ENCODE measurements around the gene ZNF639. TPM values are rescaled to one million over a fixed set of nuclear protein-coding genes. Genes with fewer than 3 reads are reported as not detected.

The ZNF639 gene
- total and polyA plus RNA-seq, 2 experiments from 2014 or later, result 33.6 to 62.8 TPM

DNA sequence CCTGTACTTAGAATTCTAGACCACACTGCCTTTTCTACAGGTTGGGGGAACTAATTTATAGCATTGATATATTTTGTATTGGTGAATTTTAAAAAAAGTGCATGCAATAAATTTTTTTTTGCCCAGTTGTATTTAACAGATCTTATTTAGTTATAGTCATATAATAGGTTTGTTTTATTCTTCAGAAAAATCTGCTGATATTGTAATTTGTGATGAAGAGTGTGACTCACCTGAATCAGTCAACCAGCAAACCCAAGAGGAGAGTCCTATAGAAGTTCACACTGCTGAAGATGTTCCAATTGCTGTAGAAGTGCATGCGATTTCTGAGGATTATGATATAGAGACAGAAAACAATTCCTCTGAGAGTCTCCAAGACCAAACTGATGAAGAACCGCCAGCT is 10.3 kb downstream of the ZNF639 start:
- H3K9me2 ChIP-seq (ENCODE audit: insufficient read depth), result no peaks in the 10 kb centered on the region
- H3K4me2 ChIP-seq, result no peak overlapping the region
- H3K4me1 ChIP-seq (ENCODE audit: insufficient read depth), result no peaks in the 10 kb centered on the region
- H3K79me2 ChIP-seq (replicated peaks; ENCODE audit: insufficient read depth), result 0 out of 2 replicates have a peak, but pooled peaks cover 9% of the 10 kb centered on the region
- Mint-ChIP-seq H3K9me3 (no peaks in the 10 kb centered on the region), H3K36me3 (ENCODE audit: low read depth) (peaks cover 85% of the 10 kb centered on the region), H3K4me1 (no peaks in the 10 kb centered on the region), H3K4me3 (no peak overlapping the region), H3K27ac (no peak overlapping the region), H3K27me3 (ENCODE audit: insufficient read depth, low read depth, poor library complexity) (no peaks in the 10 kb centered on the region)
- H2AFZ ChIP-seq, result no peak overlapping the region
- no peaks in the 10 kb centered on the region for H3K27me3 ChIP-seq (ENCODE audit: insufficient read depth)
- H3K4me3 ChIP-seq, result no peak overlapping the region
- no peaks in the 10 kb centered on the region for H3F3A ChIP-seq (replicated peaks; ENCODE audit: low read depth)
- H3K36me3 ChIP-seq (ENCODE audit: insufficient read depth), result peaks cover 57% of the 10 kb centered on the region
- peaks cover 18% of the 10 kb centered on the region for H4K20me1 ChIP-seq (replicated peaks; ENCODE audit: insufficient read depth)
- DNase-seq (ENCODE audit: low spot score) (no peak), ATAC-seq (no peak)
- H3K27ac ChIP-seq (ENCODE audit: low read depth), result no peak overlapping the region
- no peak for TF ChIP-seq EZH2phosphoT487 (IDR thresholded peaks at IDR 0.05; ENCODE audit: unreplicated experiment)

DNA sequence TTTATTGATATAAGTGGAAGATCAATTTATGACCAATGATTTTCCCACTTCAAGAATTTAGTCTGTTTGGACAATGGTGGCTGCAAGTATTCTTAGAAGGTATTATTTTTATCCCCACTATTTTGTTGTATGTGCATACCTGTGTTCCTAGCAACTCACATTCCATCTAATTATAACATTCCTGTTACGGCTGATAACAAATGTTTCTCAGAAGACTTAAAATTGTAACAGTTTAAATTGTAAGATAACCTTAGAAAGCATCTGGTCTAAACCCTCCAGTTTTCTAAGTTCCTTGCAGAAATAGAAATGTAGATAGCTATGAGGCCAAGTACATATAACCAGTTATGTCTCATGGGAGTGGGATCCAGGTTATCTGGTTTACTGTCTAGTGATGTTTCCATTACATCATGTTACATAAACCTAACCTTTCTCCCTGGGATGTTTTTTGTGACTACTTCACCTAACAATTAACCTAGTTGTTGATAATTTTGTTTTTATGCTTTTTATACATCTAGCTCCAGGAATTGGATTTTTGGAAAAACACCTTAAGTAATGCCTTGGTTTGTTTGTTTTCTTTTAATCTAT is 13.6 kb downstream of the ZNF639 start:
- Mint-ChIP-seq H3K36me3 (ENCODE audit: low read depth) (peaks cover 58% of the 10 kb centered on the region), H3K9me3 (no peaks in the 10 kb centered on the region), H3K27ac (no peak overlapping the region), H3K4me3 (no peak overlapping the region), H3K27me3 (ENCODE audit: insufficient read depth, low read depth, poor library complexity) (peaks cover 1% of the 10 kb centered on the region), H3K4me1 (no peaks in the 10 kb centered on the region)
- DNase-seq (ENCODE audit: low spot score), result no peak
- ATAC-seq, result no peak
- no peaks in the 10 kb centered on the region for H3K4me1 ChIP-seq (ENCODE audit: insufficient read depth)
- peaks cover 14% of the 10 kb centered on the region; the same call in 1 of the 2 replicates for H4K20me1 ChIP-seq (replicated peaks; ENCODE audit: insufficient read depth)
- H3K27ac ChIP-seq (ENCODE audit: low read depth), result no peak overlapping the region
- H3K27me3 ChIP-seq (ENCODE audit: insufficient read depth), result no peaks in the 10 kb centered on the region
- H3K79me2 ChIP-seq (replicated peaks; ENCODE audit: insufficient read depth), result no peaks in the 10 kb centered on the region
- no peak overlapping the region for H2AFZ ChIP-seq
- H3K36me3 ChIP-seq (ENCODE audit: insufficient read depth), result peaks cover 30% of the 10 kb centered on the region
- no peak overlapping the region for H3K4me3 ChIP-seq
- no peaks in the 10 kb centered on the region for H3K9me2 ChIP-seq (ENCODE audit: insufficient read depth)
- H3K4me2 ChIP-seq, result no peak overlapping the region
- no peaks in the 10 kb centered on the region for H3F3A ChIP-seq (replicated peaks; ENCODE audit: low read depth)
- TF ChIP-seq, protein P1, sequence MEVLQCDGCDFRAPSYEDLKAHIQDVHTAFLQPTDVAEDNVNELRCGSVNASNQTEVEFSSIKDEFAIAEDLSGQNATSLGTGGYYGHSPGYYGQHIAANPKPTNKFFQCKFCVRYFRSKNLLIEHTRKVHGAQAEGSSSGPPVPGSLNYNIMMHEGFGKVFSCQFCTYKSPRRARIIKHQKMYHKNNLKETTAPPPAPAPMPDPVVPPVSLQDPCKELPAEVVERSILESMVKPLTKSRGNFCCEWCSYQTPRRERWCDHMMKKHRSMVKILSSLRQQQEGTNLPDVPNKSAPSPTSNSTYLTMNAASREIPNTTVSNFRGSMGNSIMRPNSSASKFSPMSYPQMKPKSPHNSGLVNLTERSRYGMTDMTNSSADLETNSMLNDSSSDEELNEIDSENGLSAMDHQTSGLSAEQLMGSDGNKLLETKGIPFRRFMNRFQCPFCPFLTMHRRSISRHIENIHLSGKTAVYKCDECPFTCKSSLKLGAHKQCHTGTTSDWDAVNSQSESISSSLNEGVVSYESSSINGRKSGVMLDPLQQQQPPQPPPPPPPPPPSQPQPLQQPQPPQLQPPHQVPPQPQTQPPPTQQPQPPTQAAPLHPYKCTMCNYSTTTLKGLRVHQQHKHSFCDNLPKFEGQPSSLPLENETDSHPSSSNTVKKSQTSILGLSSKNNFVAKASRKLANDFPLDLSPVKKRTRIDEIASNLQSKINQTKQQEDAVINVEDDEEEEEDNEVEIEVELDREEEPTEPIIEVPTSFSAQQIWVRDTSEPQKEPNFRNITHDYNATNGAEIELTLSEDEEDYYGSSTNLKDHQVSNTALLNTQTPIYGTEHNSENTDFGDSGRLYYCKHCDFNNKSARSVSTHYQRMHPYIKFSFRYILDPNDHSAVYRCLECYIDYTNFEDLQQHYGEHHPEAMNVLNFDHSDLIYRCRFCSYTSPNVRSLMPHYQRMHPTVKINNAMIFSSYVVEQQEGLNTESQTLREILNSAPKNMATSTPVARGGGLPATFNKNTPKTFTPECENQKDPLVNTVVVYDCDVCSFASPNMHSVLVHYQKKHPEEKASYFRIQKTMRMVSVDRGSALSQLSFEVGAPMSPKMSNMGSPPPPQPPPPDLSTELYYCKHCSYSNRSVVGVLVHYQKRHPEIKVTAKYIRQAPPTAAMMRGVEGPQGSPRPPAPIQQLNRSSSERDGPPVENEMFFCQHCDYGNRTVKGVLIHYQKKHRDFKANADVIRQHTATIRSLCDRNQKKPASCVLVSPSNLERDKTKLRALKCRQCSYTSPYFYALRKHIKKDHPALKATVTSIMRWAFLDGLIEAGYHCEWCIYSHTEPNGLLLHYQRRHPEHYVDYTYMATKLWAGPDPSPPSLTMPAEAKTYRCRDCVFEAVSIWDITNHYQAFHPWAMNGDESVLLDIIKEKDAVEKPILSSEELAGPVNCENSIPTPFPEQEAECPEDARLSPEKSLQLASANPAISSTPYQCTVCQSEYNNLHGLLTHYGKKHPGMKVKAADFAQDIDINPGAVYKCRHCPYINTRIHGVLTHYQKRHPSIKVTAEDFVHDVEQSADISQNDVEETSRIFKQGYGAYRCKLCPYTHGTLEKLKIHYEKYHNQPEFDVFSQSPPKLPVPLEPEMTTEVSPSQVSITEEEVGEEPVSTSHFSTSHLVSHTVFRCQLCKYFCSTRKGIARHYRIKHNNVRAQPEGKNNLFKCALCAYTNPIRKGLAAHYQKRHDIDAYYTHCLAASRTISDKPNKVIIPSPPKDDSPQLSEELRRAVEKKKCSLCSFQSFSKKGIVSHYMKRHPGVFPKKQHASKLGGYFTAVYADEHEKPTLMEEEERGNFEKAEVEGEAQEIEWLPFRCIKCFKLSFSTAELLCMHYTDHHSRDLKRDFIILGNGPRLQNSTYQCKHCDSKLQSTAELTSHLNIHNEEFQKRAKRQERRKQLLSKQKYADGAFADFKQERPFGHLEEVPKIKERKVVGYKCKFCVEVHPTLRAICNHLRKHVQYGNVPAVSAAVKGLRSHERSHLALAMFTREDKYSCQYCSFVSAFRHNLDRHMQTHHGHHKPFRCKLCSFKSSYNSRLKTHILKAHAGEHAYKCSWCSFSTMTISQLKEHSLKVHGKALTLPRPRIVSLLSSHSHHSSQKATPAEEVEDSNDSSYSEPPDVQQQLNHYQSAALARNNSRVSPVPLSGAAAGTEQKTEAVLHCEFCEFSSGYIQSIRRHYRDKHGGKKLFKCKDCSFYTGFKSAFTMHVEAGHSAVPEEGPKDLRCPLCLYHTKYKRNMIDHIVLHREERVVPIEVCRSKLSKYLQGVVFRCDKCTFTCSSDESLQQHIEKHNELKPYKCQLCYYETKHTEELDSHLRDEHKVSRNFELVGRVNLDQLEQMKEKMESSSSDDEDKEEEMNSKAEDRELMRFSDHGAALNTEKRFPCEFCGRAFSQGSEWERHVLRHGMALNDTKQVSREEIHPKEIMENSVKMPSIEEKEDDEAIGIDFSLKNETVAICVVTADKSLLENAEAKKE (CRISPR knock-in tag; IDR thresholded peaks at IDR 0.05), result no peak
- TF ChIP-seq CREB1 (CRISPR knock-in tag; IDR thresholded peaks at IDR 0.05; ENCODE audit: low read depth) (no peak), ZNF114 (CRISPR knock-in tag; IDR thresholded peaks at IDR 0.05) (no peak), ZNF331 (CRISPR knock-in tag; IDR thresholded peaks at IDR 0.05; ENCODE audit: low read depth) (no peak), POLR2AphosphoS5 (IDR thresholded peaks at IDR 0.05; ENCODE audit: low read depth) (no peak), EZH2 (IDR thresholded peaks at IDR 0.05; ENCODE audit: low read depth, unreplicated experiment) (no peak), NANOG (IDR thresholded peaks at IDR 0.05; ENCODE audit: borderline replicate concordance) (no peak), STAT1 (IDR thresholded peaks at IDR 0.05; ENCODE audit: unreplicated experiment) (no peak), EZH2phosphoT487 (IDR thresholded peaks at IDR 0.05; ENCODE audit: unreplicated experiment) (no peak)
- TF ChIP-seq, protein P2, sequence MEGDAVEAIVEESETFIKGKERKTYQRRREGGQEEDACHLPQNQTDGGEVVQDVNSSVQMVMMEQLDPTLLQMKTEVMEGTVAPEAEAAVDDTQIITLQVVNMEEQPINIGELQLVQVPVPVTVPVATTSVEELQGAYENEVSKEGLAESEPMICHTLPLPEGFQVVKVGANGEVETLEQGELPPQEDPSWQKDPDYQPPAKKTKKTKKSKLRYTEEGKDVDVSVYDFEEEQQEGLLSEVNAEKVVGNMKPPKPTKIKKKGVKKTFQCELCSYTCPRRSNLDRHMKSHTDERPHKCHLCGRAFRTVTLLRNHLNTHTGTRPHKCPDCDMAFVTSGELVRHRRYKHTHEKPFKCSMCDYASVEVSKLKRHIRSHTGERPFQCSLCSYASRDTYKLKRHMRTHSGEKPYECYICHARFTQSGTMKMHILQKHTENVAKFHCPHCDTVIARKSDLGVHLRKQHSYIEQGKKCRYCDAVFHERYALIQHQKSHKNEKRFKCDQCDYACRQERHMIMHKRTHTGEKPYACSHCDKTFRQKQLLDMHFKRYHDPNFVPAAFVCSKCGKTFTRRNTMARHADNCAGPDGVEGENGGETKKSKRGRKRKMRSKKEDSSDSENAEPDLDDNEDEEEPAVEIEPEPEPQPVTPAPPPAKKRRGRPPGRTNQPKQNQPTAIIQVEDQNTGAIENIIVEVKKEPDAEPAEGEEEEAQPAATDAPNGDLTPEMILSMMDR (conservative IDR thresholded peaks at IDR 0.05; ENCODE audit: low read depth in 2 of 2), result no peak
- TF ChIP-seq, protein P3, sequence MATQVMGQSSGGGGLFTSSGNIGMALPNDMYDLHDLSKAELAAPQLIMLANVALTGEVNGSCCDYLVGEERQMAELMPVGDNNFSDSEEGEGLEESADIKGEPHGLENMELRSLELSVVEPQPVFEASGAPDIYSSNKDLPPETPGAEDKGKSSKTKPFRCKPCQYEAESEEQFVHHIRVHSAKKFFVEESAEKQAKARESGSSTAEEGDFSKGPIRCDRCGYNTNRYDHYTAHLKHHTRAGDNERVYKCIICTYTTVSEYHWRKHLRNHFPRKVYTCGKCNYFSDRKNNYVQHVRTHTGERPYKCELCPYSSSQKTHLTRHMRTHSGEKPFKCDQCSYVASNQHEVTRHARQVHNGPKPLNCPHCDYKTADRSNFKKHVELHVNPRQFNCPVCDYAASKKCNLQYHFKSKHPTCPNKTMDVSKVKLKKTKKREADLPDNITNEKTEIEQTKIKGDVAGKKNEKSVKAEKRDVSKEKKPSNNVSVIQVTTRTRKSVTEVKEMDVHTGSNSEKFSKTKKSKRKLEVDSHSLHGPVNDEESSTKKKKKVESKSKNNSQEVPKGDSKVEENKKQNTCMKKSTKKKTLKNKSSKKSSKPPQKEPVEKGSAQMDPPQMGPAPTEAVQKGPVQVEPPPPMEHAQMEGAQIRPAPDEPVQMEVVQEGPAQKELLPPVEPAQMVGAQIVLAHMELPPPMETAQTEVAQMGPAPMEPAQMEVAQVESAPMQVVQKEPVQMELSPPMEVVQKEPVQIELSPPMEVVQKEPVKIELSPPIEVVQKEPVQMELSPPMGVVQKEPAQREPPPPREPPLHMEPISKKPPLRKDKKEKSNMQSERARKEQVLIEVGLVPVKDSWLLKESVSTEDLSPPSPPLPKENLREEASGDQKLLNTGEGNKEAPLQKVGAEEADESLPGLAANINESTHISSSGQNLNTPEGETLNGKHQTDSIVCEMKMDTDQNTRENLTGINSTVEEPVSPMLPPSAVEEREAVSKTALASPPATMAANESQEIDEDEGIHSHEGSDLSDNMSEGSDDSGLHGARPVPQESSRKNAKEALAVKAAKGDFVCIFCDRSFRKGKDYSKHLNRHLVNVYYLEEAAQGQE (IDR thresholded peaks at IDR 0.05; ENCODE audit: unreplicated experiment), result no peak

Data from GM23338 (cell line).